Suppressor macrophage (primary cell): ENCODE results near the gene ENPEP.

ENCODE experiments used
- DNase-seq, 4 experiments: peaks; one replicate each; pipeline ENCODE4 v3.0.0-alpha.2; 2020 to 2022

Gene ENPEP

GRCh38 chr4:110610940-110611831 lies 135.2 kb downstream of the ENPEP start:
- DNase-seq, result no peak

DNA sequence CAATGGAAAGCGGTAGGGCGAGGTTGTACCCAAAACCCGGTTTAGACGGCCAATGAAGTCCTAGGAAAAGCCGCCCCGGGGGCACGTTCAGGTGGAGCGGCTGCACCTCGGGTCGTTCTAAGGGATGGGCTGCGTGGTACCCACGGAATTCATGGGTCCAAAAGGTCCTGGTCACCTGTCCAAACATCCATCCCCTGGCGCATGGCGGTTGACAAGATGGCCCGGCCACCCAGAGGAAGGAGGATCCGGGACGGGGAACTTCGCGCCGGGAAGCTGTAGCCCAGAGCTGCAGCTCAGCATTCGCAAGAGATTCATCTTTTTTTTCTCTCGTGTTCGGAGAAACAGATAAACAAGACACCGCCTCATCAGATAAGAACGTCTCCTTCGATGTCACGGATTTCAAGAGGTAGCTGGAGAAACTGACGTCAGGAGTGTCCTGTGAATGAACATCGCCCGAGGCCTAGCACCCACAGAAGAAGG lies 136.1 kb downstream of the ENPEP start:
- DNase-seq, result no peak

GRCh38 chr4:110612631-110613269 lies 136.8 kb downstream of the ENPEP start:
- DNase-seq, result no peak

DNA sequence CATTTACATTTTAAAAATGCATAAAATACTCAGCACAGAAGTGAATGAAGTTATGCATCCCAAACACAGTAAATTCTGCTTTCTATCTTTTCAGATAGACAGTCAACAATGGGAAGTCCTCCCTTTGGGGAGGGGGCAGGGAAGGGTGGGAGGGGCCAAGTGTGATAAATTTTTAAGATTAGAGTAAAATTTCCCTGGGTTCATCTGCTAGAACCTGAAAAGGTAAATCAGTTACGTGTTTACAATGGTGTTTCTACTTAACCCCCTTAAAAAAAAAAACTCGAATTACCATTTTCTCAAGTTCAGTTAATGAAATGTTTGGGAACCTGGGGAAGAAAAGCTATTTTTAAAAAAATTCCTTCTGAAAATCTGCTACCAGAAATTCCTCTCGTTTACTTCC lies 137.8 kb downstream of the ENPEP start:
- no peak for DNase-seq

GRCh38 chr4:110614173-110614963 lies 138.4 kb downstream of the ENPEP start:
- DNase-seq, result no peak
